COLO668 (cell line): ENCODE results near the gene CD79B.
A peak's percentile ranks its signal among the peaks of the same experiment; 100 is the strongest.

Experiments used
- DNase-seq: peaks from one replicate; lab custom pipeline; 2025; ENCODE audit not compliant: unreplicated experiment; lab: John Stamatoyannopoulos, UW

The CD79B gene

GRCh38 chr17:63931981-63932561 lies at the start of gene CD79B:
TSS of gene CD79B (minus strand) at chr17:63932331. CDS start at chr17:63932261, 70 bp downstream.
- no peak for DNase-seq

DNA sequence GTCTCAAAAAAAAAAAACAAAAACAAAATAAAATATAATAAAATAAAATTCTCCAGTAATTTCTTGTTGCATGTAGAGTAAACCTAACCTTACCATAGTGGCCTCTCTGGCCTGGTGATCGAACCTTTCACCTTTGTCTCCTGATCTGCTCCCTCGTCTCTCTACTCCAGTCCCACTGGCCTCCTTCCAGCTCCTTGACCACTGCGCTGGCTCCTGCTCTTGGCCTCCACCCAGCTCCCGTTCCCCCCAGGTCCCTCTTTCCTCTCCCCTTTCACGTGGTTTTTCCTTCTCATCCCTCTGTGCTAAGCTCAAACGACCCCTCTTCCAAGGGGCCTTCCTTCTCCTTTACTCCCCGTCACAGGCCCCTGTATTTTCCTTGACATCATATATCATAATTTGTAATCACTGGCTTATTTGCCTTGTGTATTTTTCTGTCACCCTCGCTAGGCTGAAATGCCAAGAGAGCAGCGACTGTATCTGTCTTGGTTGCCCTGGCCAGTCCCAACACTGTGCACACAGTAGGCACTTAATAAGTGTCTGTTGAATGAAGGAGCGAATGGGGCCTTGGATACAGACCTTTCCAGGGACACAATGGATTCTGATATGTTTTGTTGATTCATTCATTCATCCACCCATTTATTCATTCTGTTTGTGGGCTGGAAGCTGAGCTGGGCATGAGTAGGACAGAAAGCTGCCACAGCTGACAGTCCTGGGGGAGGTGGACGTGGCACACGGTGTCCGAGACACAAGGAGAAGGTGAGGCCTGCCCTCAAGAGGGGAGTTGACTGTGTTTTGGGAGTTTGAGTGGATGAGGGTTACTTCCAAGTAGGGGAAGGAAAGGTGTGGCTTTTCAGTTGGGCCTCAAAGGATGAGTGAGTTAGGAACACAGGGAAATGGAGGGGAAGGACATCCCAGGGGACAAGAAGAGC lies 46.4 kb upstream of the CD79B start:
- DNase-seq, result no peak

DNA sequence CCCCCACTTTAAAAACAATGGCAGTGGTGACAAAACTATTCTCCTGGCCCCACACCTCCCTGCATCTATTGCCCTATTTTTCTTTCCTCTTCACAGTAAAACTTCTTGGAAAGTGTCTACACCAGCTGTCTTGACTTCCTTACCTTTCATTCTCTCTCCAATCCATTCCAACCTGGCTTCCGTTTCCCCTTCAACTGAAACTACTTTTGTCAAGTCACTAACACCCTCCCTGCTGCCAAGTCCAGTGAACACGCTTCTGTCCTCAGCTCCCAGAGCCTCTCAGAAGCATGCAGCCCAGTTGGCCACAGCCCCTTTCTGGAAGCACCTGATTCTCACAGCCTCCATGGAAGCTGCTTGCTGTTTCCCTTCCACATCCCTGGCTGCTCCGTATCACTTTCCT lies 44.6 kb upstream of the CD79B start:
- DNase-seq, result no peak

- no peak for DNase-seq
Observed at GRCh38 chr17:63975541-63976092, 43.5 kb upstream of the CD79B start.

DNA sequence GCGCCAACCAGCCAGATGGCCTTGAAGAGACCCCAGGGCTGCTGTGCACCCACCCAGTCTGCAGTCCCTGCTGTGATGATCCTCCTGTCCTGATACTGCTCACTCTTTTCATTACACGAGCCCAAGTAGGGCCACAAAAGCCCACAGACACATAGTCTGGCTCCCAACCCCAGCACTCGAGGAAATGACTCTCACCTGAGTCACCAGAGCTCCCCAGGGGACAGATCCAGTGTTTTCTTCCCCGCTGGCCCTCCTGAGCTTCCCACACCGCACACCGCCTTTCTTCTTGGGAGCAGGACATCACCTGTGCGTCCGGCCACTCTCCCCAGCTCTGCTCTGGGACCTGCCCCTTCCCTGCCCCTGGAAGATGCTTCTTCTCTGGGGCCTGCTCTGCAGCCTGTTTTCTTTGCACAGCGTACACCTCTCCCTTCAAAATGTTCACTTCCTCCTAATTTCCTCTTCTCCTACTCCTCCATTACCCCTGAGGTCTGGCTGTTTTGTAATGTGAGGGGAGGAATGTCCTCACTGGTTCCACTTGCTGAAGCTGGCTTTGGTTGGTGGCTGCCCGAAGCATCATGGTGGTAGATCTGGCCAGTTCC lies 42.6 kb upstream of the CD79B start:
- DNase-seq, result no peak

- DNase-seq, result peak; percentile 34
Observed at GRCh38 chr17:63973930-63974593, 41.9 kb upstream of the CD79B start.

DNA sequence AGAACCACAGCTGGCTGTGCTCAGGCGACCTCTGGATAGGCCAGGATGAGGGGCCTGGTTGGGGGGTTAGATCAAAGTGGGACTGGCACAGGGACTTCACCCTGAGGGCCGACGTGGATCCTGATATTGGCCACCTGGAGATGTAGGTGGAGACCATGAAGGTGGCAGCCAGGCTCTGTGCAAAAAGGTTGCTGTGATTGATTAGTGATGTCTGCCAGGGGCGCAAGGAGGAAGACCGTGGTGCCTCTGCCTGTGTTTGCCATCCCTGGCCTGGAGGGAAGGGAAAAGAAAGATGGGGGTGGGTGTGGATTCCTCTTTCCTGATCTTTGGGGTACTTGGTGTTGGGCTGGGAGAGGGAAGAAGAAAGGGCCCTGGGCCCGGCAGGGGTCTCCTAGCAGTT lies 41.1 kb upstream of the CD79B start:
- DNase-seq, result no peak

DNA sequence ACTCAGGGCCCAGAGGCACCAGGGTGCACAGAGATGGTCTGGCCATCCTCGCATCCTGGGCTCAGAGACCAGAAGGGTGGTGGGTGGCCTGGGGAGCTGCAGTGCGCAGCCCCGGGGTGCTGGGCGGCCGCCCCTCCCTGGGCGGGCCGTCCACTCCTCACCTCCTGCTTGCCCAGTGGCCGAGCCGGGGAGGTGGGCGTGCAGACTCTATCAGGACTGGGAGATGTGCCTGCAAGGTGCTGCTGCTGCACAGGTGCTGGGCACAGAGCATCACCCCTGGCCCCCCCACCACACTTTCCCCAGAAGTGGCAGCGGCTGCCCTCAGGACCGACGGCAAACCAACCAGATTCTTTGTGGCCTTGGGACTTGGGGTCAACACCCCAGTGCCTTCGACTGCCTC lies 40.7 kb upstream of the CD79B start, which contains the start of gene SCN4A:
SCN4A (minus strand) TSS at position 123 of the 400 bp plus-strand sequence; CDS start at position 46, 77 bp downstream.
- DNase-seq, result no peak

- no peak for DNase-seq
Observed at GRCh38 chr17:63969278-63969677, 37.1 kb upstream of the CD79B start.

- no peak for DNase-seq
Observed at GRCh38 chr17:63967953-63968352, 35.8 kb upstream of the CD79B start.

DNA sequence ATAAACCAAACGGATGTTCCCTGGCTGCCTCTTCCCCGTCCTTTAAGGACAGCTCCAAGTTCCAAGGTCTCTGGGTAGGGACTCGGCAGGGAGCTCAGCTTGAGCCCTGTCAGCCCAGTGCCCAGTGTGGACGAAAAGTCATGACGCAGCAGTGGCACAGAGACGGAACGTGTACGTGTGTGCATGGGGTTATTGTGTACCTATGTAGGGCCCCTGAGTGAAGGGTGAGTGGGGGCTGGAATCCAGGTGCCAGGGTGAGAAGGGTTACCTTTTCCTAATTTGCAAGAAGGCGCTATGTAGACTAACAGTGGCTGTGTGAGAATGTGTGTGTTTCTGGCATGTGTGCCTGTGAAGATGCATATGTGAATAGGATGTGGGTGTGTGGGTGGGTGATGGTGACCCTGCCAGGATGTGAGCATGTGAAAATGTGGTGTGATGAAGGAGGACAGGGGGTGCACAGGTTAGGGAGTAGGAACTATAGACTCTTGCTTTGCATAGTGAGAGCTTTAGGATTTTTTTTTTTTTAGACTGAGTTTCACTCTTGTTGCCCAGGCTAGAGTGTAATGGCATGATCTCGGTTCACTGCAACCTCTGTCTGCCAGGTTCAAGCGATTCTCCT lies 34.6 kb upstream of the CD79B start:
- no peak for DNase-seq

GRCh38 chr17:63963123-63963522 lies 31.0 kb upstream of the CD79B start:
- no peak for DNase-seq

DNA sequence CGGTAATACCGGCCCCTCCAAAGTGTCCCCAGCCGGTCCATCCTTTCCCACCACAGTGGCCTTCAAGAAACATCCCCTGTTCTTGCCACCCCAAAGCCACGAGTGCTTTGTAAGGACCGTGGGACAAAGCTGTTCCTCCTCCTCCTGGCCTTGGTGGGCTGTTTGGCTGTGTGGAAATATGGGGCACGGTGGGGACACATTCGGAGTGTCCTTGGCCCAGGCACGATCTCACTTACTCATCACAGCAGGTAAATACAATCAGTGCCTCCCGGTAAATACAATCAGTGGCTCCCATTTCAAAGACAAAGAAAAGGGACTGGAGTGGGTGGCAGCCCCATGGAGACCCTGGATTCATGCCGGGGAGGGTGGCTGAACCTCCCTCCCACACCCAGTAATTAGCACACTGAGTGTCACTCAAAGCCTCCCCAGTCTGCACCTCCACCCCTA lies 30.2 kb upstream of the CD79B start:
- DNase-seq, result no peak

GRCh38 chr17:63961355-63962212 lies 29.5 kb upstream of the CD79B start:
- DNase-seq, result peak; percentile 4

- no peak for DNase-seq
Observed at GRCh38 chr17:63960430-63960829, 28.3 kb upstream of the CD79B start.

DNA sequence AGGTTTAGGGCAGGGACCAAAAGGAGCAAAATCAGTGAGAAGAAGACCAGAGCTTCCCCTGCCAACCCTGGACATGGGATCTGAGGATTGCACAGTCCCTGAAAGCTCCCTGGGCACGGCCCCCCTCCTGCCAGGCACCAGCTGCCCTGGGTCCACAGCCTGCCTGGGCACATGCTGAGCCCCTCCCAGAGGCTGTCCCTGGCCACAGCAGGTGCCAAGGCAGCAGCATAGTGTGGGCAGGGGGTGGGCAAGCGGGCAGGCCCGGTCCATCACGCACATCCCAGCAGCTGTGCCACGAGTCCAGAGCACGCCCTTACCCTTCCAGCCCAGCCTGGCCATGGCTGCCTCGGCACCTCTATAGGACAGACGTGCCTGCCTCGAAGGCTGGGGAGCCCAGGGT lies 27.9 kb upstream of the CD79B start:
- DNase-seq, result no peak

DNA sequence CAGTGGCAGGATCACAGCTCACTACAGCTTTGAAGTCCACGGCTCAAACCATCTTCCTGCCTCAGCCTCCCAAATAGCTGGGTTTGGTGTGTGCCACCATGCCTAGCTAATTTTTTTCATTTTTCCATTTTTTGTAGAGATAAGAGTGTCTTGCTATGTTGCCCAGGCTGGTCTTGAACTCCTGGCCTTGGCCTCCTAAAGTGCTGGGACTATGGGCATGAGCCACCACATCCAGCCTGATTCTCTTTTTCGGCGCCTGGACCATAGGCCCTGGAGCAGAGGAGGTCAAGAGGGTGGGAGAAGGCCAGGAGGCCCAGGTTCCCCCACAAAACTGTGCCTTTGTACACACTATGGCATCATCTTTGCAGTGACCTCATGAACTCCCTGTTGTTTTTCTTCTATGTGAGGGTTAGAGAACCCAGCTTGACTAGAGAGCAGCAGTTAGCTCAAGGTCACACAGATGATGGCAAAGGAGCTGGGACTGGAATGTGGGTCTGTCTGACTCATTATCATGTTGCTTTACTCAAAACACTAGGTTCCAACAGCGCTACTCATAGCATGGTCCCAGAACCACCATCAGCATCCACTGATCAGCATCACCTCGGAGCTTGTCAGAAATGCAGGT lies 24.3 kb upstream of the CD79B start:
- no peak for DNase-seq

DNA sequence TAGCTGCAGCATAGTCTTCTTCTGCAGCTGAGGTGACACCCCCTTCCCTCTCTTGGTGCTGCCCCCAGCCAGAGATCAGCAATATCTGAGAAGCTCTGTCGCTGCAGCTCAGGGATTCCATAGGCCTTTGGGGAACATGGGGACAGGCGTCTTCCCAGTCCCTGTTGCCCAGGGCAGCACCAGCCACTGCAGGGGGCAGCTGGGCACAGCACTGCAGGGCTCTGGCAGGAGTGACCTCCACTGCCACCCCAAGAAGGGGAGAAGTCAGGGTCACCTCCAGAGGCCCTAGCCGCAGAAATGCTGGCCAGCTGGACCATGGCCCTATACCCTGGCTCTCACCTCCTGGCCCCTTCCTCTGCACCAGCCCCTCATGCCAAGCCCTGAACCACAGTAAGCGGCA lies 23.7 kb upstream of the CD79B start:
- DNase-seq, result no peak

GRCh38 chr17:63955232-63955631 lies 23.1 kb upstream of the CD79B start:
- DNase-seq, result no peak
